Left forelimb (tissue), 1 donor: ENCODE results near the gene ITGA11.

Experiments used
- DNase-seq: peaks from one replicate; pipeline ENCODE4 v3.0.0-alpha.2; 2018; ENCODE audit warnings: low spot score

Gene ITGA11

DNA sequence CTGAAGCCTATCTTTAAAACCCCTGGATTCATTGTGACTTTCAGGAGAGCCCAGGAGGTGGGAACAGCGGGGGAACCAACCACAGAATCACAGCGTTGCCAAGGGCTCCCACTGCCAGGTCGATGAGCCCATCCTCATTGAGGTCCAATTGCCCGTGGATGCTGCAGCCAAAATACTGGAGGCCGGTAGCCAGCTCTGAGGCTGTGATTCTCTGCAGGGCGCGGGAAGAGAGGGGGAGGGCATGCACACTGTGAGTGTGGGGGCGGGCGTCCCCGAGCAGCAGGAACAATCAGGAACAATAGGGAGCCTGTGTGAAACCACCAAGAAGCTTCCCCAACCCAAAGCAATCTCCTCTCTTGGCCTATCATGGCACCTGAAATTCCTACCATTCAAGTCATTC, 101.1 kb downstream of the ITGA11 start:
- no peak for DNase-seq

DNA sequence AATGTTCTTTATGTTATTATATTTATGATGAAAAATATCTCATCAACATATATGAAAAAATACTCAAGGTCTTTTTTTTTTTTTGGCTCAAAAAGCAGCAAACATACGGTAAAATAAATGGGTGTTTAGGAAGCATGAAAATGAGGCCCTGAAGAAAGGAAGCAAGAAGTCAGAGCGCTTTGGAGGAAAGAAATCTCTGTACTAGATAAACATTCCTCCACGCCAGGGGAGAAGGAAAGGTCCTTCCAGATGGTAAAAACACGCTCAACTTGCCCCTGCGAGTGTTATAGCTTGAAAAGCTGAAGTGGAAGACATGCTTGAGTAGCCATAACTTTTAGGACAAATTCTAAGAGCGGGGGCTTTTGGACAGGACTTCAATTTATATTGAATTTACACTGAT, 101.5 kb downstream of the ITGA11 start:
- no peak for DNase-seq

DNA sequence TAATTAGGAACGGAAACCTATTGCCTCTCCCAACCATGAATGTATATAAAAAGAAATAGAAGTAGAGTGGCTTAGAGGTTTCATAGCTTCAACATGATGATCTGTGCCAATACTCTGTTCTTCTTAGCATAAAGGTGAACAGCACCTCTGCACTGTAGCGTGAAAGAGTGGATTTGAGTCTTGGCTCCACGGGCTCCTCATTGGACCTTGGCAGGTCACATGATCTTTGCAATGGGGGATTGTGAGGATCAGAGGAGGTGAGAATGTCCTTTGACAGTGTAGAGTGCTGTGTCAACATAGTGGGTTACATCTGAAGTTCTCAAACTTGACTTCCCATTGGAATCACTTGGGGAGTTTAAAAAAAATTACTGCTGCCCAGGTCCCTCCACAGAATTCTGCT, 103.0 kb downstream of the ITGA11 start:
- DNase-seq, result no peak

DNA sequence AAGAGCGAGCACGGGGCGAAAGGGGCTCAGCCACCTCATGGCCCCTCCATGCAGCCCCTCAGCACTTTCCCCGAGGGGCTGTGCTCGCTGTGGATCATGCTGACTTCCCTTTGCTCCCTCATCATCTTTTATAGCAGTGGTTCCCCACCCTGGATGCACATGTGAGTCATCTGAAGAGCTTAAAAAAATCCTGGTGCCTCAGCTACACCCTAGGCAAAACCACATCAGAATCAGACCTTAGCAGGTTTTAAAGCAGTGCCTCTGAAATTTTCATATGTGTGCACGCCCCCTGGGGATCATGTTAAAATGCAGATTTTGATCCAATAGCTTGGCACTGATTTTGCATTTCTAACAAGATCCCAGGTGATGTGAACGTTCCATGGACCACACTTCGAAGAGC, 103.5 kb downstream of the ITGA11 start:
- DNase-seq, result no peak

DNA sequence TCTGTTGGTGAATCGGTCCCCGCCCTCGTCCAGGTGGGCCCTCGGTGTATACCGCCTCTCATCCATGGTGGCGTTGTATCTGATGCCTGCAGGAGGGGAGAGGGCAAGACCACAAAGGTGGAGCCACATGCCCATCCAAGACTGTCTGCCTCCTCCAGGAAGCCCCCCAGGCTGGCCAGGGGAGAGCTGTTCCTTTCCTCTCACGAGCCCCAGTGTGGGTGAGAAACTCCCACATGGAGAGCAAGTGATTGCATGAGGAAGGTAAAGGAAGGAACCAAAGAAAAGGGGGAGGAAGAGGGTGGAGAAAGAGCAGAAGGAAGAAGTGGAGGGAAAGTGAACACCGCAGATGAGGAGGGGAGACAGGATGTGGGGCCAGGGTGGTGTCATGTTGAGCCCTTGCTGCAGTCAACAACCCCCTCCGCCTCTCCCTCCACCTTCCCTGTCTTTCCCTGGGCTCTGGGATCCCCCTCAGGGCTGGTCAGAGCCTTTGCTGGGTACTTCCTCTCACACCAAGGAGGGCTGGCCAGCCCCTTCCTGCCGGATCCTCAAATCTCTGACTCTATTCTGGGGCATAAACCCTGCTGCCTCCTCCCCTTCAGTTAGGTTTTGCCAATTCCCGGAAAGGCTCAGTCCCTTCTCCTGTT, 105.1 kb downstream of the ITGA11 start:
- DNase-seq, result no peak

DNA sequence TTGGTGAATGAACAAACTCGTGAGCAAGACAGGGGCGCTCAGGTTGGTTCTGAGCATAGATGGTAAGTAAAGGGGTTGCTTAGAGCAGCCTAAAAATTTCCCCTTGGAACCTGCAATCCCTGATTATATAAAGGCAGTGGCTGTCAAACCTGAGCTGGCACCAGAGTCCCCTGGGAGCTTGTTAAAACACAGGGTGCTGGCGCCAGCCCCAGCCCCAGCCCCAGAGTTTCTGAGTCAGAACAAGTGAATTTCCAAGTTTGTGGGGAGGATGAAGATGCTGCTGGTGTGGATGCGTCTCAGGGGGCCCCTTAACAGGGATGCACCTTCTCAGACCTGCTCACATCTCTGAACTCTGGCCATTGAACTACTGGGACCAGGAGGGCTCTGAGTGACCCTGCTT, 106.2 kb downstream of the ITGA11 start:
- no peak for DNase-seq

DNA sequence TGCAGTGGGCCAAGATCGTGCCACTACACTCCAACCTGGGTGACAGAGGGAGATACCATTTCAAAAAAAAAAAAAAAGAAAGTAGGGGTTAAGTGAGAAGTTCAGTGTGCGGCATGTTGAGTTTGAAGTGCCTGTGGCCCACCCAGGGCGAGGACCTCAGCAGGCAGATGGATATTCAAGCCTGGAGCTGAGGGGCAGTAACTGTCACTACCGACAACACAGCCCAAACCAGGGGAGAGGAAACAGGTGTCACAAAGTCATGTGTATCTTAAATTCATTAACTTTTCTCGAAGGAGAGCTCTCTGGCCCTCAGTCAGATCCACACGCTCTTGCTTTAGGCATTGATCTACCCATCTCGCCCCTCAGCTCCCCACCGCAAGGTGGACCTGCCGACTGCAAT, 109.2 kb downstream of the ITGA11 start:
- no peak for DNase-seq

DNA sequence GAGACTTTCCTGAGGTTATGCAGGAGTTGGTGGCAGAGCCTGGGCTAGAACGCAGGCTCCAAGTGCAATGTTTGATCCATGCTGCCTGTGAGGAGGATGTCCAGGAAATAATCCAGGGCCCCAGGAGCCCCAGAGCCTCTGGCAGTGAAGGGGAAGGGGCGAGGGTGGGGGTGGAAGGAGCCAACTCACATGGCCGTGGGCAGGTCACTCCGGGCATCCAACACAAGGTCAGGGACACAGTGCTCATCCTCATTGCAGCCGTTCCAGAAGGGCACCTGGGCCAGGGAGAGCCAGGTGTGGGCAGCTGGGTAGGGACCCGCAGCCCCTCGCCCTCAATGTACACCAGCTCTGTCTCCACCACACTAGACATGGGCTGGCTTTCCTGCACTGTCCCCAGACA, 110.7 kb downstream of the ITGA11 start:
- DNase-seq, result no peak

DNA sequence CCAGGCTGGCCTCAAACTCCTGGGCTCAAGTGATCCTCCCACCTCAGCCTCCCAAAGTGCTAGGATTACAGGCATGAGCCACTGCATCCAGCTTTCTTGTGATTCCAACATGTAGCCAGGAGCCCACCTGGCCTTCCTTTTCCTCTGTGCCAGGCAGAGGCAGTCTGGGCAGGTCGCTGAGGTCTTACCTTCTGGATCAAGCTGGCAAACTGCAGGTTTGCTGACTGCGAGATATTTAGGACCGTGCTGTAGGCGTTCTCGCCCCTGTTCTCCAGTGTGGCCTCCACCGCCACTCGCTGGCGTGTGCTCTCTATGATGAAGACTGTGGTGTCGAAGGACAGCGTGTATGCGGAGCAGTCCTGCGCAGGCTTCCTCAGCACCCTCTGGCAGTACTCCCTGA, 112.0 kb downstream of the ITGA11 start:
- no peak for DNase-seq

DNA sequence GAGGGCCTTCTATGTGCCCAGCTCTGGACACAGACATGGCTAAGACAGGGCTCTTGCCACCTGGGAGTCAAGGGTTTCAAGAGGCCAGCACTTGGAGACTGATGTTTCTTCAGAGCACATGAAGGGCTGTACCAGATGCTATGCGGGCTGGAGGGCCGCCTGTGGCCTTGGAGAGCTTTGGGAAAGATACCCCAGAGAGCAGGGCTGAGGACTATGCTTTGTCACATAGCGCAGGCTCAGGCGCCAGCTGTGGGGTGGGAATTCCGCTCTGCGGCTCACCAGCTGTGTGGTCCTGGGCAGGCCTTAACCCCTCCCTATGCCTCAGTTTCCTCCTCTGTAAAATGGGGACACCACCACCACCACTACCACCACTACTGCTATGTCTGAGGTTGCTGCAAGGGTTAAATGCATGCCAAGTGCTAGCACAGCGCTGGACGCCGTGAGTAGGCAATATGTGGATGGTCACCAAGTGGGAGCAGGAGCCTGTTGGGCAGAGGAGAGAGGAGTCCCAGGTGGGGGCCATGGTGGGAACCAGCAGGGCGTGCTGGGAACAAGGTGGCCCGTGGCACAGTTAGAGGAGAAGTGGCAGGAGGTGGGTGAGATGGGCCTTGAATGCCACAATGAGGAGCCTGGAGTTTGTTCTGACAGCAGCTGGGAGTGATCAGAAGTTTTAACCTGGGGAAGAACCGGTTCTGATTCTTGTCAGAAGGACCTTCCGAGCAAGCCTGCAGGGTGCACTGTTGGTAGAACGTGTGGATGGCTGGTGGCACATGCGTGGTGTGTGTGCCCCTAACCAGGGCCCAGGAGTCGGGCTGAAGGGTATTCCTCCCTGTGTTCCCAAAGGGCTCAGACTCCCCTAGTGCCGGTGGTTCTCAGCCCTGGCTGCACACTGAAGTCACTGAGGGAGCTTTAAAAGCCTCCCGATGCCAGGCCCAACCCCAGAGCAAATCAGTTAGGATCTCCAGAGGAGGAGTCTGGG, 112.7 kb downstream of the ITGA11 start:
- no peak for DNase-seq

DNA sequence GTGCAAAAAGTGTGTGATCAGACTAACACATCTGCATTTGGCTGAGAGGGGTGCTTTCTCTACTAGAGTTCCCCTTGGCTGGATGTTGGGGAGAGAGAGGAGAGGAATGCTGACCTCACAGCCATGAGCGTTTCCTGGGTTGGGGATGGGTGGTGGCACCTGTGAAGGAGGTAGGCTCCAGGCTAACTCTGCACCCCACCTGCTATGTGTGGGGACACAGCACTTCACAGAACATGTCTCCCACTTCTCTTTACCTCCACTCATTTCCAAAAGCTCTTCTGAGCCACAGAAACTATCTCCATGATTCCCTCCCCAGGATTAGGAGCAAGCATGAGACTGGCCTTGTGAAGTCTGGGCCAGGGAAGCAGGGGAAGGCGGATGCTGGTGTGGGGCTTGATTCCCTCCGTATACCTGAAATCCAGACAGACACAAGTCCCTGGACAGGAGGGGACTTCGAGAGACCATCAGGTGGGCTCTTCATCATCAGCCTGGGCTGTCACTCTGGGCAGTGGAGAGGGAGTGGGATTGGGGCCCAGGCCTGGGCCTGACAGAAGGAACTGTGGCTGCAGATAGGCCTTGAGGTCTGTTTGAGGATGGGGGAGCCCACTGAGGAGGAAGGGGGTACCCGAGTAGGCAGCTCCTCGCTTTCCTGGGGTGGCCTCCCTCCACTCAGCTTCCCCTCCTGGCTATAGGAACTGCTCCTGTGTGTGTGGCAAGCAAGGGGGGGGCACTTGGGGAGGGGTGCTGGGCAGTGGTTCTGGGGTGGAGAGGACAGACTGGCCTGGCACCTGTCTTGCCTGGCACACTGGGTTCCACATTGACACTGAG, 113.7 kb downstream of the ITGA11 start:
- DNase-seq, result peak; percentile 23

DNA sequence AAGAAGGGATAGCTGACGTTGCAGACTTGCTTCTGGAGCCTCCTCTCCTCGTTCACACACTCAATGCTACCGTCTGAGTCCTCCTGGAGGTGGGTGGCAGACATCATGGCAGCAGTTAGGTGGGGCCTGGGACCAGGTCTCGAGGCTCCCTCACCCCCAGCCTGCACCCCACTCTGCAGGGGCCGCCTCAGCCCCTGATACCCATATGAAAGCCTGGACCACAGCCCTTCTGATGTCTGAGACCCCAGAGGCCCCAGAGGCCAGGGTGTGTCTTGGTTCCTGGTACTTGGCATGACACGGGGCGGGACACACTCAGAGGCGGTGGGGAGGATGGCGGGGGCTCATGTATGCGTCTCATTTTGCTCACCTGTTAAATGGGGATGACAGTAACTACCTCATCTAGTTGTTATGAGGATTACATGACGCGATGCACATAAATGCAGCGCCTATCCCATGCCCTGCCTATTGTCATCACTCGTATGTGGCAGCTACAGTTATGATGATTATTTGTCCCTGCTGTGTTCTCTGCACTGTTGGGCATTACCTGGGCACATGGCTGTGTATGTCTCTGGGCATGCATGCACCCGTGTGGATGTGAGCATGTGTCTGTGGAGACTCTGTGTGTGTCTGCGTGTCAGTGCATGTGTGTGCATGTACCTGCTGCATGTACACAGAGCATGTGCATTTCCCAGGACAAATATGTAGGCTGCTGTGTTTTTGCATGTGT, 114.5 kb downstream of the ITGA11 start:
- peak; percentile 44 for DNase-seq

DNA sequence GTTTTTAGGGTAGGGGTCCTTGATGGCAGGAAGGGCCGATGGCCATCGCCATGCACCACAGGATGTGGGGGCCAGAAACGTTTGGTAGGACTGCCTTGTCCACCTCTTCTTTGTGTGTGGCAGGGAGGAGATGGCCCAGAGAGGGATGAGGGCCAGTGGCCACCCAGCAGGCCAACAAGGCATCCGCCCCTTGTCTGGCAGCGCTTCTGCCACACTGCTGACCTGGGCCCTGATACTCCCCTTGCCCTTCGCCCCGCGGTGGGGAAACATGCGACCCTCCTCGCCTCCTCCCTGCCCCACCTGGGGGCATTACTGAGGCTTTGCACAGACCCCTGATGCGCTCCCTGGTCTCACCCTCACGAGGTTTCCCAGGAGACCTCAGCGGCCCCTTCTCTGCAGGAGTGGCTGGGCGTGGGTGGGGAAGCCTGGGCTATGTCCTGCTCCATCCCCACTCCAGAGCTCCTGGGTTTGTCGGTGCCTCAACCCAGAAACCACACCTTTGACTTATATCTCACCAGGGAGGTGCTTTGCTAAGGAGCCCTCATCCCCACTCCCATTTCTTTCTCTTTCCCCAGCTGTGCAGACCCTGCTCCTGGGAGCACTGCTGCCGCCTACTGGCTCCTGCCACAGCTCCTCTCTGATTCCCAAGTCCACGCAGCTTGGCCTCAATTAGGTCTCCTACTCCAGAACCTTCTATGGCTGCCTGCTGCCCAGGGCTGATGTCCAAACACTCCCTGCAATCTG, 115.7 kb downstream of the ITGA11 start:
- peak; percentile 59 for DNase-seq

DNA sequence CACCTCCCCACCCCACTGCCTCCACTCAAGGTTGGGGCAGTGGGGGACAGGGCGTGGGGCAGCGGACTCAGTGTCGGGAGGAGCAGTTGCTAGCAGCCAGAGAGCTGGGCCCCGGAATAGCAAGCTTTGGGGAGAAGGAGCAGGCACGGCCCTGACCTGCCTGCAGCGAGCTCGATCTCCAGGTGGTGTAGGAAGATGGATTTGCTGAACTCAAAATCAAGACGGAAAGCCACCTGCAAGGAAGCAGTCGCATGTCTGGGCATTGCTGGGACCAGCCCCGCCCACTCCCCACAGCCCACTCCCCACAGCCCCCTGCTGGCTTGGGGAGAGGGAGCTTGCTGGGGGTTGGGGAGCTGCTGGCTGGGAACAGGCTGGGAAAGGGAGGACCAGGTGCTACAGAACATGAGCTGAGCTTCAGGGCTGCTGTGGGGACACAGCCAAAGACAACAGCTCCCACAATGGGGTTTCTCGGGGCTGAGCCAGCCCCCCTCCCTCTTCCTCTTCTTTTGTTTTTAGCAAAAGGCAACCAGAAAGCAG, 116.4 kb downstream of the ITGA11 start:
- peak; percentile 61 for DNase-seq

DNA sequence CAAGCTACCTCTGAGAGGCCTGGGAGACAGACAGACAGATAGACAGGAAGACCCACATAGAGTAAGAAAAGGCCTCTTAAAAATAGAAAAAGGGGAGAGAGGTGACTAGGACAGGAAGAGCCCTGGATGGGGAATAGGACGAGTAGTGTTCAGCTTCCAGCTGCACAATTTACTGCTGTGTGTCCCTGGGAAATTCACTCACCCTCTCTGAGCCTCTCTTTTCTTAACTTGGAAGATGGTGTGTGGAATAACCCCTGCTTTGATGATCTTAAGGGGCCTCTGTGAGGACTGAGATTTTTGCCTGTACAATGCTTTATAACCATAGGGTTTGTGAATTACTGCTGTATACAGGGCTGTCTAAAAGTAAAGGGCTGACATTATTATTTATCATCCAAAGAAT, 116.9 kb downstream of the ITGA11 start:
- no peak for DNase-seq

DNA sequence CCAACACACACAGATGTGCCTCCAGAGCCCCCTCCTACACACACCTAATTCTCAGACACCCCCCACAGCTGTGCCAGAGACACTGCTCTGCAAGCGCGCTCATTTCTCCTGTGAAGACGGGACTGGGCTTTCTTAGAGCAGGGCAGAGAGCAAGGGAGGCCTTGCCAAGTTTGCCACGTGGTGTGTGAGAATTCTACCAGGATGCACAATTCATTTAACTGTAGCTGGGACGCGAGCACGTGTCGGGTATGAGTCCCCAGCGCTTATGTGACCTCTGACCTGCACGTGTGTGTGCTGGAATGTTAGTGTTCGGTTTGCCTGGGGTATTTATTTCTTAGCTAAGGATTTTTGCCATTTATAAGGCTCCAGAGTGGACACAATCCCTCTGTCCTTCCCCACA, 117.4 kb downstream of the ITGA11 start:
- peak; percentile 63 for DNase-seq

DNA sequence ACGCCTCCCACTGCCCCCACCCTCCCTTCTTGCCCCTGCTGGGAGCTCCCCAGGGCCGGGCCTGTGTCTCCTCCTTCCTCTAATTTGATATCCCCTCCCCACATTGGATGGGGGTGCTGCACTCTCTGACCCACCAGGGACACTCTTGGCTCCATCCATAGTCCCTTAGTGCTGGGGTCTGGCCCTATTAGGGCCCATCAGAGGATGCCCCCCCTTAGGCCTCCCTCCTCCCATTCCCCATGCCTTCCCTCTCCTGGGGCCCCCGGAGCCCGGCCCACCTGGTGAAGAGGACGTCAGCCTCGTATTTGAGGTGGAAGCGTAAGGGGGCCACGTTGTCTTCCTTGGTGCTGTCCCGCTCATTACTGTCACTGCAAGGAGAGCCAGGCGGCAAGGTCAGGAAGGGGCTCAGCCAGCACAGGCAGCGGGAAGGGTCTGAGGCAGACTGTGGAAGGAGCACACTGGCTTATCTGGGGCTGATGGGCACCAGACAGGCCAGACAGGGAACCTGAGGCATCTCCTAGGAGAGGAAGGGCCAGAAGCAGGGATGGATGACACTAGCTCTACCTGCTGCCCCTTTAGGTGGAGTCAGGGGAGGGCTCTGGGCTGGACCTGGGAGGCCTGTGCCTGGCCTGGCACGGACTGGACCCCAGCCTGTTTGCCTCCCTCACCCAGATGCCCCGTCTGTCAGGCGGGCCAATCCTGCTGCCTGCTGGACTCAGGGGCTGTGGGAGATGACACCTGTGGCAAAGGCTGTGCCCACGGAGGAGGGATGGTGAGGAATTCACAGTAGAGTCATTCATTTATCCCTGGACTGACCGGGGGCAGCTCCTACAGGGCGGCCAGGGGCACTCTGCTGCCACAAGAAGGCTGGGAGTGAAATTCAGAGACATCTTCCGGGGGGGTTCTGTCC, 118.2 kb downstream of the ITGA11 start:
- peak; percentile 50 for DNase-seq

DNA sequence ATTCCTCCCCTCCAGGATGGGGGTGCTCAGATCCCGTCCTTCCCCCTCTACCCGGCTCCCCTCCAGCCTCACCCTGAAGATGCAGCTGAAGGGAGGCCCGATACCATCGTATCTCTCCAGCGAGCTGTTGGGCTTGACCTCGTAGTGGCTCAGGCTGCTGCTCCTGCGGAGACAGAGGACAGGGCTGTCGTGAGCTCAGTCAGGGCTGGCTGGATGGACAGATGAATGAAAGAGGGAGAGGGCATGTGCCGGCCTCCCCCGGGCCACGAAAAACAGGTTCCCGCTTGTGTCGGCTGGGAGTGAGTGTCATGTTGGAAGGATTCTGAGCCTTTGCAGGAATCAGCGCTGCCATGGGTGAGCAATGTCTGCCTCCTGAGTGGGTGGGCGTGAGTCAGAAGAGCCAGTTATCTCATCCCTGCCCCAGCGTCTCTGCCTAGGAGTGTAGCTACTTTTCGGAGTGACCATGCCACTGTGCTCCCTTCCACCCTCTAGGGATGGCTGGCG, 119.2 kb downstream of the ITGA11 start:
- peak; percentile 46 for DNase-seq

DNA sequence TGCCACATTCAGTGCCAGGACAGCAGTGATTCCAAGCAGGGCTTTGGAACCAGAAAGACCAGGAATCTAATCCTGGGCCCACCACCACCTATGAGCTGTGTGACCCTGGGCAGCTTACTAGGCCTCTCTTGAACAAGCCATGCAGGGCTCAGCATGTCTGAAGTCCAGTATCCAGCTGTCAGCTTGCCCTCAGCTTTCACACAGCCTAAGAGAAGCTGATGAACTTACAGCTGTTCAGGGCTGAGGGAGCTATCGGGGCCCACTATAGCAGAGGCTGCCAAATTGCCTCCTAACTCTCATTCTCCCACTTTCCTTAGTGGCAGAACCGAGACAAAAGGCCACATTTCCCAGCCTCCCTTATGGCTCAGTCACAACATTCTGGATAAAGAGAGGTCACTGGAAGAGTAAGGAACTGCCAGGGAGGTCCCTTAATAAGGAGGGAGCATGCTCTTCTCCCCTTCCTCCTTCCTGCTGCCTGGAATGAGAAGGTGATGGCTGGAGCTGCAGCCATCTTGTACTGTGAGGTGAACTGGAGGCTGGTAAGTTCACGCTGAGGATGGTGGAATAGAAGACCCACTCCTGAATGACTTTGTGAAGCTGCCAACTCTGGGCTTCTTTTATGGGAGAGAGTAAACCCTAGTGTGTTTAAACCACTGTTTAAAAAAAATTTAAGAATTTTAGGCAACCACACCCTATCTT, 120.0 kb downstream of the ITGA11 start:
- peak; percentile 52 for DNase-seq
